Measurements from ENCODE around the gene MYOM1.

The MYOM1 gene

GRCh38 chr18:3225588-3225987, 5.8 kb upstream of the MYOM1 start:
- H3K27ac ChIP-seq (ENCODE audit: low read depth, low read length), result no peak overlapping the region
- H3K27me3 ChIP-seq (ENCODE audit: insufficient read depth, low read length), result no peaks in the 10 kb centered on the region
- H4K8ac ChIP-seq (ENCODE audit: low read depth, low read length), result no peak overlapping the region
- no peak overlapping the region for H3K9ac ChIP-seq (ENCODE audit: low read length)
- no peak overlapping the region for H3K4ac ChIP-seq (ENCODE audit: low read depth, low read length)
- no peak overlapping the region for H2AK5ac ChIP-seq (ENCODE audit: low read length)
- no peak overlapping the region for H3K4me3 ChIP-seq (ENCODE audit: low read depth, low read length)
- no peak overlapping the region for H3K23ac ChIP-seq (ENCODE audit: low read length)
- H2BK12ac ChIP-seq (ENCODE audit: low read length), result no peak overlapping the region
- no peak overlapping the region for H3K14ac ChIP-seq (ENCODE audit: low read length)
- WGBS (ENCODE audit: extremely low coverage, insufficient coverage, insufficient read length), result no CpG with 5 or more reads among the region's 3 CpGs
- H4K12ac ChIP-seq (ENCODE audit: low read depth, low read length), result no peak overlapping the region
- no peak overlapping the region for H3K4me2 ChIP-seq (ENCODE audit: low read length)
- H3K18ac ChIP-seq (ENCODE audit: low read length), result no peak overlapping the region
- H2AFZ ChIP-seq (ENCODE audit: insufficient read depth, low read length, poor library complexity), result no peak overlapping the region
- H2BK5ac ChIP-seq (ENCODE audit: low read depth, low read length, poor library complexity), result no peak overlapping the region
- no peak for DNase-seq
- peaks cover 1% of the 10 kb centered on the region for H3K9me3 ChIP-seq (ENCODE audit: insufficient read depth, low read depth, low read length)
- H3K79me1 ChIP-seq (ENCODE audit: low read length), result no peaks in the 10 kb centered on the region
- H3K36me3 ChIP-seq (ENCODE audit: control insufficient read depth in 1 of 2, insufficient read depth in 2 of 2, low read length in 2 of 2), result no peaks in the 10 kb centered on the region
- H2BK120ac ChIP-seq (ENCODE audit: insufficient read depth, low read length, poor library complexity), result no peak overlapping the region
- no peaks in the 10 kb centered on the region for H3K79me2 ChIP-seq (ENCODE audit: control insufficient read depth, insufficient read depth, low read length, poor library complexity)
- H4K91ac ChIP-seq (ENCODE audit: low read depth, low read length), result no peak overlapping the region
- H3K4me1 ChIP-seq (ENCODE audit: control insufficient read depth in 1 of 2, insufficient read depth in 2 of 2, low read length in 2 of 2), result peaks cover 5 to 9% of the 10 kb centered on the region in 2 experiments

- no peaks in the 10 kb centered on the region for H3K27me3 ChIP-seq (ENCODE audit: insufficient read depth, low read length)
- H4K91ac ChIP-seq (ENCODE audit: low read depth, low read length), result no peak overlapping the region
- H2BK12ac ChIP-seq (ENCODE audit: low read length), result no peak overlapping the region
Measured at GRCh38 chr18:3224223-3224622, 4.5 kb upstream of the MYOM1 start.

GRCh38 chr18:3223356-3223755, 3.6 kb upstream of the MYOM1 start:
- no peak overlapping the region for H4K8ac ChIP-seq (ENCODE audit: low read depth, low read length)
- H4K12ac ChIP-seq (ENCODE audit: low read depth, low read length), result no peak overlapping the region
- H2AK5ac ChIP-seq (ENCODE audit: low read length), result no peak overlapping the region
- H2AFZ ChIP-seq (ENCODE audit: insufficient read depth, low read length, poor library complexity), result no peak overlapping the region
- H3K9me3 ChIP-seq (ENCODE audit: insufficient read depth, low read depth, low read length), result peaks cover 1% of the 10 kb centered on the region
- no peaks in the 10 kb centered on the region for H3K79me1 ChIP-seq (ENCODE audit: low read length)
- no peaks in the 10 kb centered on the region for H3K27me3 ChIP-seq (ENCODE audit: insufficient read depth, low read length)
- H3K4me2 ChIP-seq (ENCODE audit: low read length), result no peak overlapping the region
- H3K14ac ChIP-seq (ENCODE audit: low read length), result no peak overlapping the region
- no peak overlapping the region for H2BK120ac ChIP-seq (ENCODE audit: insufficient read depth, low read length, poor library complexity)
- H2BK5ac ChIP-seq (ENCODE audit: low read depth, low read length, poor library complexity), result no peak overlapping the region
- H3K18ac ChIP-seq (ENCODE audit: low read length), result no peak overlapping the region
- no peak overlapping the region for H3K4me3 ChIP-seq (ENCODE audit: low read depth, low read length)
- H3K4ac ChIP-seq (ENCODE audit: low read depth, low read length), result no peak overlapping the region
- H3K27ac ChIP-seq (ENCODE audit: low read depth, low read length), result no peak overlapping the region
- H3K23ac ChIP-seq (ENCODE audit: low read length), result no peak overlapping the region
- no peak overlapping the region for H3K9ac ChIP-seq (ENCODE audit: low read length)
- no peaks in the 10 kb centered on the region for H3K79me2 ChIP-seq (ENCODE audit: control insufficient read depth, insufficient read depth, low read length, poor library complexity)
- no peak overlapping the region for H2BK12ac ChIP-seq (ENCODE audit: low read length)
- peaks cover 5% of the 10 kb centered on the region in 2 experiments for H3K4me1 ChIP-seq (ENCODE audit: control insufficient read depth in 1 of 2, insufficient read depth in 2 of 2, low read length in 2 of 2)
- H4K91ac ChIP-seq (ENCODE audit: low read depth, low read length), result no peak overlapping the region
- H3K36me3 ChIP-seq (ENCODE audit: control insufficient read depth in 1 of 2, insufficient read depth in 2 of 2, low read length in 2 of 2), result no peaks in the 10 kb centered on the region
- DNase-seq, result no peak
- no CpG with 5 or more reads among the region's 1 CpG for WGBS (ENCODE audit: extremely low coverage, insufficient coverage, insufficient read length)

More at GRCh38 chr18:3224223-3224622, 4.5 kb upstream of the MYOM1 start:
- Histone ChIP-seq H3K9me3 (ENCODE audit: insufficient read depth, low read depth, low read length) (peaks cover 1% of the 10 kb centered on the region), H2BK5ac (ENCODE audit: low read depth, low read length, poor library complexity) (no peak overlapping the region), H3K79me2 (ENCODE audit: control insufficient read depth, insufficient read depth, low read length, poor library complexity) (no peaks in the 10 kb centered on the region), H2BK120ac (ENCODE audit: insufficient read depth, low read length, poor library complexity) (no peak overlapping the region), H3K9ac (ENCODE audit: low read length) (no peak overlapping the region), H3K27ac (ENCODE audit: low read depth, low read length) (no peak overlapping the region), H2AFZ (ENCODE audit: insufficient read depth, low read length, poor library complexity) (no peak overlapping the region), H3K14ac (ENCODE audit: low read length) (no peak overlapping the region), H3K4me2 (ENCODE audit: low read length) (no peak overlapping the region), H3K79me1 (ENCODE audit: low read length) (no peaks in the 10 kb centered on the region), H3K4me1 (ENCODE audit: control insufficient read depth in 1 of 2, insufficient read depth in 2 of 2, low read length in 2 of 2) (peaks cover 5 to 9% of the 10 kb centered on the region in 2 experiments), H3K4me3 (ENCODE audit: low read depth, low read length) (no peak overlapping the region), H4K12ac (ENCODE audit: low read depth, low read length) (no peak overlapping the region), H3K36me3 (ENCODE audit: control insufficient read depth in 1 of 2, insufficient read depth in 2 of 2, low read length in 2 of 2) (no peaks in the 10 kb centered on the region), H4K8ac (ENCODE audit: low read depth, low read length) (no peak overlapping the region), H3K23ac (ENCODE audit: low read length) (no peak overlapping the region), H3K4ac (ENCODE audit: low read depth, low read length) (no peak overlapping the region), H3K18ac (ENCODE audit: low read length) (no peak overlapping the region), H2AK5ac (ENCODE audit: low read length) (no peak overlapping the region)
- WGBS (ENCODE audit: extremely low coverage, insufficient coverage, insufficient read length), result no CpG with 5 or more reads among the region's 3 CpGs
- DNase-seq, result no peak

- H4K8ac ChIP-seq (ENCODE audit: low read depth, low read length), result no peak overlapping the region
- H3K79me2 ChIP-seq (ENCODE audit: control insufficient read depth, insufficient read depth, low read length, poor library complexity), result no peaks in the 10 kb centered on the region
- H3K4me2 ChIP-seq (ENCODE audit: low read length), result no peak overlapping the region
- no peaks in the 10 kb centered on the region for H3K36me3 ChIP-seq (ENCODE audit: control insufficient read depth in 1 of 2, insufficient read depth in 2 of 2, low read length in 2 of 2)
- no peak overlapping the region for H3K14ac ChIP-seq (ENCODE audit: low read length)
- peak; percentile 54 to 96 for DNase-seq
- H3K27ac ChIP-seq (ENCODE audit: low read depth, low read length), result no peak overlapping the region
- no peak overlapping the region for H3K23ac ChIP-seq (ENCODE audit: low read length)
- no peaks in the 10 kb centered on the region for H3K27me3 ChIP-seq (ENCODE audit: insufficient read depth, low read length)
- no peak overlapping the region for H3K9ac ChIP-seq (ENCODE audit: low read length)
- H2BK120ac ChIP-seq (ENCODE audit: insufficient read depth, low read length, poor library complexity), result no peak overlapping the region
- peaks cover 3 to 5% of the 10 kb centered on the region in 2 experiments for H3K4me1 ChIP-seq (ENCODE audit: control insufficient read depth in 1 of 2, insufficient read depth in 2 of 2, low read length in 2 of 2)
- H2BK12ac ChIP-seq (ENCODE audit: low read length), result no peak overlapping the region
- H2AFZ ChIP-seq (ENCODE audit: insufficient read depth, low read length, poor library complexity), result no peak overlapping the region
- no peak overlapping the region for H3K18ac ChIP-seq (ENCODE audit: low read length)
- no peak overlapping the region for H2BK5ac ChIP-seq (ENCODE audit: low read depth, low read length, poor library complexity)
- H3K79me1 ChIP-seq (ENCODE audit: low read length), result no peaks in the 10 kb centered on the region
- no peak overlapping the region for H4K12ac ChIP-seq (ENCODE audit: low read depth, low read length)
- H3K4me3 ChIP-seq (ENCODE audit: low read depth, low read length), result no peak overlapping the region
- H3K9me3 ChIP-seq (ENCODE audit: insufficient read depth, low read depth, low read length), result no peaks in the 10 kb centered on the region
- H2AK5ac ChIP-seq (ENCODE audit: low read length), result no peak overlapping the region
- no peak overlapping the region for H4K91ac ChIP-seq (ENCODE audit: low read depth, low read length)
- no CpG with 5 or more reads among the region's 6 CpGs for WGBS (ENCODE audit: extremely low coverage, insufficient coverage, insufficient read length)
- H3K4ac ChIP-seq (ENCODE audit: low read depth, low read length), result no peak overlapping the region
Measured at GRCh38 chr18:3221496-3221895, 1.7 kb upstream of the MYOM1 start.
